Astrocyte of the spinal cord (primary cell): ENCODE data around the gene CDH26.
A peak's percentile ranks its signal among the peaks of the same experiment; 100 is the strongest.

Source experiments
- DNase-seq: peaks from one replicate; pipeline ENCODE4 v3.0.0; 2011; ENCODE audit warnings: low read depth, low spot score
- H3K4me3 ChIP-seq: 2 replicates; pipeline ENCODE4 v1.5.1; 2011; ENCODE audit warnings: low read depth, mild to moderate bottlenecking, low read length, moderate library complexity
- CTCF ChIP-seq: IDR thresholded peaks from 2 replicates; pipeline ENCODE4 v1.5.1; 2012; ENCODE audit warnings: low read depth, mild to moderate bottlenecking, low read length, inconsistent platforms
- in situ Hi-C: cut with HindIII; loops from 2 replicates; pipeline ENCODE4 v1.10.0; 2017; ENCODE audit warnings: low sequenced_read_pairs

CDH26 gene

GRCh38 chr20:59925899-59926298 is 32.3 kb upstream of the CDH26 start:
- DNase-seq: no peak
- in situ Hi-C loops: no loop called here
- no peak overlapping the region for H3K4me3 ChIP-seq
- no peak for TF ChIP-seq CTCF

- in situ Hi-C loops: no loop called here
- TF ChIP-seq CTCF: no peak
- DNase-seq: no peak
- no peak overlapping the region for H3K4me3 ChIP-seq
Measured at GRCh38 chr20:59931511-59932312, 26.5 kb upstream of the CDH26 start.

DNA sequence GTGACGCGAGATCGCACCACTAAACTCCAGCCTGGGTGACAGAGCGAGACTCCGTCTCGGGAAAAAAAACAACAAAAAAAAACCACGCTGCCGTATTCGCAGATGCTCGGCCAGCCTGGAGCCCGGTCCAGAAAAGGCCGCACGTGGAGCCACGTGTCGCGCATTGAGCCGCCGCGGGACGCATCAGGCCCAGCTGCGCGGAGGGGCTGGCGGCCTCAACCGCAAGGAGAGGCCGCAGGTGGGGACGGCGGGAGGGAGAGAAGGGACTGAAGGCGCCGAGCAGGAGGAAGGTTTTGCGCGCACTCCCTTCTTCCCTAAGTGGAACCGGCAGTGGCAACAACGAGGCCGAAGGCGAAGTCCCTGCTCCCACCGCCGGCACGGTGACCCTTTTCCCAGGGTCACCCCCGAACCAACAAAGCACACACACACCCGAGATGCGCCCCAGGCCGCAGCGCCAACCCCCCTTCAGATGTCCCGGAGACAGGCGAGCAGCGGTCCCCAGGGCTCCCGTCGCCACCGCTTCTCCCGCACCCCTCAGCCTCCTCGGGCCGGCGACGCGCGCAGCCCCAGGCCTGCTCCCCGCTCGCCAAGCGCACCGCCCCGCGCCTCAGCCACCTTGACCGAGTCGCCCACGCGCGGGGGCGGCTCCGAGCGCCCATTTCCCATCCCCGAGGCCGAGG is 25.5 kb upstream of the CDH26 start:
- DNase-seq: no peak
- in situ Hi-C loops: no loop called here
- H3K4me3 ChIP-seq: no peak overlapping the region

GRCh38 chr20:59933296-59933848 is 24.9 kb upstream of the CDH26 start, which contains the start of gene SYCP2:
Gene SYCP2 (minus strand): TSS chr20:59933637. CDS start chr20:59922413, 11,224 bp downstream.
- DNase-seq: peak; percentile 22
- H3K4me3 ChIP-seq: peak within 1 kb of the TSS; percentile 57
- TF ChIP-seq CTCF: no peak
- in situ Hi-C loops: no loop called here

More for the DNA sequence above, 25.5 kb upstream of the CDH26 start:
- no peak for TF ChIP-seq CTCF

DNA sequence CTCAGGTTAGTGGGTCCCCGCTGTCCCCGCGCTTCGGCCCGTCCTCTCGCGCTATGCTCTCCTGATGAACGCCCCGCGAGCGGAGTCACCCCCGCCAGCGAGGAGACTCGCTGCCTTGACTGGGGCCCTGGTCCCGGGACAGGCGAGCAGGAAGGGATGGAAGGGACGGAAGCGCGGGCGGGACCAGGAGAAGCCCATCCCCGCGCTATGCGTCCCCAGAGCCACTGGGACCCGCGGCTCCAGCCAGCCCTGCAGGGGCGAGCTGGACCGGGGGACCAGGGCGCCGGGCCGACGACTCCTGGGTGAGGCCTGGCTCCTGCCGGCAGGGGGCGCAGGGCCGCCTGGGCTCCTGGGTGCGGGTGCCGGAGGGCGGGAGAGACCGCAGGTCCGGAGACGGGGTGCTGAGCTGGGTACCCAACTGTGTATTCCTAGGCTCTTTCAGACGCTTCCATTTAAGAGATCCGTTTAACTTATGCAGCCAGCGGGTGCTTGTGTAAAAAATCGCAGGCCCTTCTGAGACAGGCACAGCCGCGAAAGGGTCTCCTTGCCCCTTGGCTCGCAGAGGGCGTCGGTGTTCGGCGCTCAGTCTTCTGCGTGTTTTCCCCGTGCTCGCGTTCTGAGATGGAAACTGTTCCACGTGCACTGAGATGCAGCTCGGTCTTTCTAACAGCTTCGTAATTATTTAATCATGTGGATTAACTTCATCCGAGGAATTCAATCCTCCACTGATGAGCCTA is 24.2 kb upstream of the CDH26 start:
- DNase-seq: peak; percentile 58
- H3K4me3 ChIP-seq: peak overlapping the region; percentile 57
- TF ChIP-seq CTCF: peak; percentile 86
- in situ Hi-C loops: no loop called here

DNA sequence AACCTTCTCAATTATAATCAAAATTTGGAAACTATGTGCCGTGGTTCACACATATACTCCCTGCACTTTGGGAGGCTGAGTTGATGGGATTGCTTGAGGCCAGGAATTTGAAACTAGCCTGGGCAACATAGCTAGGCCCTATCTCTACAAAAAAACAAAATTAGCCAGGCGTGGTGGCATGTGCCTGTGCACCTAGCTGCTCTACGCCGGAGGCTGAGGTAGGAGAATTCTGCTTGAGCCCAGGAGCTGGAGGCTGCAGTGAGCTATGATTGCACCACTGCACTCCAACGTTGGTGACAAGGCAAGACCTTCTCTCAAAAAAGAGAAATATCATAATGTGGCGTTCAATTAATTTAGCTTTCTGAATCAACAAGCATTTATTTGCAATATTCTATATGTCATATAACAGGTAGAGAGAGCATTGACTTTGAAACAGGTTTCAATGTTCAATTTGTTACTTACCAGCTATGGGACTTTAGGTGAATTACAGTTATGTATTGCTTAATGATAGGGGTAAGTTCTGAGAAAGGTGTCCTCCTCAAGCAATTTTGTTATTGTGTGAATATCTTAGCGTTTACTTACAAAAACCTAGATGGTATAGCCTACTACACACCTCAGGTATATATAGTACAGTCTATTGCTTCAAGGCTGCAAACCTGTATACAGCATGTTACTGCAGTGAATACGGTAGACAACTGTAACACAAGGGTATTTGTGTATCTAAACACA is 22.6 kb upstream of the CDH26 start:
- H3K4me3 ChIP-seq: no peak overlapping the region
- DNase-seq: no peak
- TF ChIP-seq CTCF: no peak
- in situ Hi-C loops: no loop called here
